ENCODE data around the gene PANK3. TPM values are rescaled to one million over a fixed set of nuclear protein-coding genes. Genes with fewer than 3 reads are reported as not detected.
A peak's percentile ranks its signal among the peaks of the same experiment; 100 is the strongest.
"Not testable (repeated sequence)": the region's sequence is repeated elsewhere in the genome, so short reads cannot be mapped to it uniquely, and the experiment has no call there.

Gene PANK3
- total RNA-seq, 1 experiment from 2014 or later: 26.6 TPM

GRCh38 chr5:168601972-168602371, 22.8 kb upstream of the PANK3 start:
- no peaks in the 10 kb centered on the region for H3K36me3 ChIP-seq
- H3K4me3 ChIP-seq: no peak overlapping the region
- no peak for DNase-seq
- 0 out of 2 replicates have a peak, but pooled peaks cover 2% of the 10 kb centered on the region for H3K9me3 ChIP-seq
- H3K27me3 ChIP-seq: peaks cover 3% of the 10 kb centered on the region; the same call in 1 of the 2 replicates

GRCh38 chr5:168600409-168600808, 21.2 kb upstream of the PANK3 start:
- Histone ChIP-seq H3K9me3 (0 out of 2 replicates have a peak, but pooled peaks cover 5% of the 10 kb centered on the region), H3K27me3 (peaks cover 8% of the 10 kb centered on the region; the same call in 1 of the 2 replicates), H3K36me3 (no peaks in the 10 kb centered on the region), H3K4me3 (no peak overlapping the region)
- no peak for DNase-seq

GRCh38 chr5:168599826-168600225, 20.7 kb upstream of the PANK3 start:
- Histone ChIP-seq H3K36me3 (no peaks in the 10 kb centered on the region), H3K9me3 (0 out of 2 replicates have a peak, but pooled peaks cover 5% of the 10 kb centered on the region), H3K4me3 (no peak overlapping the region), H3K27me3 (peaks cover 8% of the 10 kb centered on the region; the same call in 1 of the 2 replicates)
- no peak for DNase-seq

- Histone ChIP-seq H3K27me3 (peaks cover 15% of the 10 kb centered on the region; the same call in 1 of the 2 replicates), H3K9me3 (0 out of 2 replicates have a peak, but pooled peaks cover 5% of the 10 kb centered on the region), H3K4me3 (no peak overlapping the region), H3K36me3 (no peaks in the 10 kb centered on the region)
- DNase-seq: no peak
These were observed 19.5 kb upstream of the PANK3 start for GRCh38 chr5:168598639-168599038.

GRCh38 chr5:168596927-168597326, 17.8 kb upstream of the PANK3 start:
- H3K27me3 ChIP-seq: peaks cover 20% of the 10 kb centered on the region
- H3K9me3 ChIP-seq: 0 out of 2 replicates have a peak, but pooled peaks cover 5% of the 10 kb centered on the region
- no peaks in the 10 kb centered on the region for H3K36me3 ChIP-seq
- no peak overlapping the region for H3K4me3 ChIP-seq
- DNase-seq: no peak

- H3K36me3 ChIP-seq: not testable (repeated sequence)
These were observed 17.0 kb upstream of the PANK3 start for GRCh38 chr5:168596122-168596521.

GRCh38 chr5:168592014-168592368, 12.8 kb upstream of the PANK3 start:
- no peaks in the 10 kb centered on the region for H3K36me3 ChIP-seq

More at GRCh38 chr5:168596122-168596521, 17.0 kb upstream of the PANK3 start:
- not testable (repeated sequence) for H3K9me3 ChIP-seq, DNase-seq, H3K4me3 ChIP-seq
- H3K27me3 ChIP-seq: peaks cover 23% of the 10 kb centered on the region

GRCh38 chr5:168591302-168592013, 12.3 kb upstream of the PANK3 start:
- H3K9me3 ChIP-seq: 0 out of 2 replicates have a peak, but pooled peaks cover 1% of the 10 kb centered on the region
- no peak for DNase-seq
- H3K4me3 ChIP-seq: no peak overlapping the region
- H3K27me3 ChIP-seq: peaks cover 21% of the 10 kb centered on the region
- H3K36me3 ChIP-seq: no peaks in the 10 kb centered on the region

More at GRCh38 chr5:168592014-168592368, 12.8 kb upstream of the PANK3 start:
- H3K4me3 ChIP-seq: no peak overlapping the region
- 0 out of 2 replicates have a peak, but pooled peaks cover 4% of the 10 kb centered on the region for H3K9me3 ChIP-seq
- H3K27me3 ChIP-seq: peaks cover 26% of the 10 kb centered on the region
- no peak for DNase-seq

- no peak overlapping the region for H3K4me3 ChIP-seq
- peaks cover 23% of the 10 kb centered on the region for H3K27me3 ChIP-seq
- no peak for DNase-seq
- H3K9me3 ChIP-seq: no peaks in the 10 kb centered on the region
- no peaks in the 10 kb centered on the region for H3K36me3 ChIP-seq
These were observed 11.5 kb upstream of the PANK3 start for GRCh38 chr5:168590666-168591065.

GRCh38 chr5:168587987-168588386, 8.8 kb upstream of the PANK3 start:
- Histone ChIP-seq H3K9me3 (no peaks in the 10 kb centered on the region), H3K36me3 (no peaks in the 10 kb centered on the region), H3K27me3 (peaks cover 17% of the 10 kb centered on the region), H3K4me3 (no peak overlapping the region)
- DNase-seq: no peak

- no peak overlapping the region for H3K4me3 ChIP-seq
- peaks cover 12% of the 10 kb centered on the region; the same call in 1 of the 2 replicates for H3K27me3 ChIP-seq
These were observed 6.1 kb upstream of the PANK3 start for GRCh38 chr5:168585119-168585856.

GRCh38 chr5:168583742-168584482, 4.7 kb upstream of the PANK3 start:
- peaks cover 12% of the 10 kb centered on the region; the same call in 1 of the 2 replicates for H3K27me3 ChIP-seq
- H3K9me3 ChIP-seq: no peaks in the 10 kb centered on the region
- no peak overlapping the region for H3K4me3 ChIP-seq
- no peak for DNase-seq
- H3K36me3 ChIP-seq: no peaks in the 10 kb centered on the region

More at GRCh38 chr5:168585119-168585856, 6.1 kb upstream of the PANK3 start:
- DNase-seq: no peak
- Histone ChIP-seq H3K36me3 (no peaks in the 10 kb centered on the region), H3K9me3 (no peaks in the 10 kb centered on the region)

- not testable (repeated sequence) for H3K9me3 ChIP-seq, H3K4me3 ChIP-seq, DNase-seq, H3K27me3 ChIP-seq
- peaks cover 16% of the 10 kb centered on the region for H3K36me3 ChIP-seq
These were observed 1.8 kb upstream of the PANK3 start for GRCh38 chr5:168580814-168581469.

- Histone ChIP-seq H3K9me3 (no peaks in the 10 kb centered on the region), H3K36me3 (peaks cover 22% of the 10 kb centered on the region), H3K4me3 (peak overlapping the region; percentile 97), H3K27me3 (no peaks in the 10 kb centered on the region; the same call in 1 of the 2 replicates)
- DNase-seq: no peak
These were observed 1.0 kb upstream of the PANK3 start for GRCh38 chr5:168580227-168580508.

GRCh38 chr5:168579488-168580226, 489 bp upstream of the PANK3 start:
- Histone ChIP-seq H3K4me3 (peak overlapping the region; percentile 97), H3K36me3 (peaks cover 26% of the 10 kb centered on the region), H3K27me3 (no peaks in the 10 kb centered on the region; the same call in 1 of the 2 replicates), H3K9me3 (no peaks in the 10 kb centered on the region)
- peak; percentile 100 for DNase-seq

- Histone ChIP-seq H3K27me3 (no peaks in the 10 kb centered on the region), H3K9me3 (peaks cover 3% of the 10 kb centered on the region; the same call in 1 of the 2 replicates), H3K4me3 (peak overlapping the region; percentile 97), H3K36me3 (peaks cover 32% of the 10 kb centered on the region)
- DNase-seq: no peak
These were observed 1.2 kb downstream of the PANK3 start for GRCh38 chr5:168578006-168578405.
